ENCODE results near the gene SART3. TPM values are rescaled to one million over a fixed set of nuclear protein-coding genes. Genes with fewer than 3 reads are reported as not detected.

Gene SART3
- total RNA-seq, 1 donor from 2014 or later, result 34.8 TPM

- Mint-ChIP-seq H3K36me3 (ENCODE audit: low read depth) (peaks cover 16% of the 10 kb centered on the region), H3K4me1 (ENCODE audit: low read depth) (peaks cover 27% of the 10 kb centered on the region), H3K9me3 (ENCODE audit: low read depth) (no peaks in the 10 kb centered on the region), H3K27me3 (ENCODE audit: low read depth) (no peaks in the 10 kb centered on the region), H3K4me3 (ENCODE audit: unreplicated experiment) (no peak overlapping the region), H3K27ac (ENCODE audit: unreplicated experiment) (no peak overlapping the region)
- no peak for TF ChIP-seq CTCF (IDR thresholded peaks at IDR 0.05)
- no peak for DNase-seq (ENCODE audit: low spot score)
Measured at GRCh38 chr12:108572166-108572790, 11.3 kb upstream of the SART3 start.

GRCh38 chr12:108571609-108572165 is 10.7 kb upstream of the SART3 start:
- Mint-ChIP-seq H3K4me1 (ENCODE audit: low read depth) (peaks cover 24% of the 10 kb centered on the region), H3K27ac (ENCODE audit: unreplicated experiment) (no peak overlapping the region)
- DNase-seq (ENCODE audit: low spot score), result no peak

GRCh38 chr12:108570743-108571608 is 10.0 kb upstream of the SART3 start:
- Mint-ChIP-seq H3K4me1 (ENCODE audit: low read depth) (peaks cover 20% of the 10 kb centered on the region), H3K36me3 (ENCODE audit: low read depth) (peaks cover 23% of the 10 kb centered on the region), H3K9me3 (ENCODE audit: low read depth) (no peaks in the 10 kb centered on the region), H3K27me3 (ENCODE audit: low read depth) (no peaks in the 10 kb centered on the region), H3K27ac (ENCODE audit: unreplicated experiment) (peak overlapping the region; percentile 57), H3K4me3 (ENCODE audit: unreplicated experiment) (no peak overlapping the region)
- TF ChIP-seq CTCF (IDR thresholded peaks at IDR 0.05), result peak; percentile 86
- no peak for DNase-seq (ENCODE audit: low spot score)

More at GRCh38 chr12:108571609-108572165, 10.7 kb upstream of the SART3 start:
- TF ChIP-seq CTCF (IDR thresholded peaks at IDR 0.05), result no peak
- Mint-ChIP-seq H3K36me3 (ENCODE audit: low read depth) (peaks cover 19% of the 10 kb centered on the region), H3K9me3 (ENCODE audit: low read depth) (no peaks in the 10 kb centered on the region), H3K4me3 (ENCODE audit: unreplicated experiment) (no peak overlapping the region), H3K27me3 (ENCODE audit: low read depth) (no peaks in the 10 kb centered on the region)

- TF ChIP-seq CTCF (IDR thresholded peaks at IDR 0.05), result no peak
- H3K9me3 Mint-ChIP-seq (ENCODE audit: low read depth), result no peaks in the 10 kb centered on the region
- no peak overlapping the region for H3K4me3 Mint-ChIP-seq (ENCODE audit: unreplicated experiment)
- H3K27ac Mint-ChIP-seq (ENCODE audit: unreplicated experiment), result no peak overlapping the region
- peaks cover 31% of the 10 kb centered on the region for H3K36me3 Mint-ChIP-seq (ENCODE audit: low read depth)
- no peak for DNase-seq (ENCODE audit: low spot score)
- H3K4me1 Mint-ChIP-seq (ENCODE audit: low read depth), result peaks cover 31% of the 10 kb centered on the region
- H3K27me3 Mint-ChIP-seq (ENCODE audit: low read depth), result no peaks in the 10 kb centered on the region
Measured at GRCh38 chr12:108568338-108569154, 7.6 kb upstream of the SART3 start.

All from chondrocyte (in vitro differentiated cells).